K562 (cell line): ENCODE data around the gene PLEKHA6. TPM values are rescaled to one million over a fixed set of nuclear protein-coding genes. Genes with fewer than 3 reads are reported as not detected.

Experiments used
- ATAC-seq: fragments of 200-7000 bp; cut with Tn5 transposase; 3 replicates; pipeline ENCODE4 v1.9.1; 2020; ENCODE audit warnings: moderate library complexity
- BruUV-seq: library from RNA; stranded (reverse); fragments of 400-500 nt; replicated peaks from 2 replicates; lab custom pipeline; 2021; lab: Mats Ljungman, UMichigan
- CTCF ChIA-PET: fragments of 300-600 bp; formaldehyde crosslinking; extraction: SDS; loops from one replicate; lab custom pipeline; 2021; ENCODE audit warnings: low intra/inter-chr PET ratio; lab: Yijun Ruan, JAX
- POLR2A ChIA-PET: fragments of 300-600, 350-650 bp; sonication (Branson Sonifier 250); formaldehyde crosslinking; extraction: SDS; loops from one replicate; lab custom pipeline; 2021; ENCODE audit warnings: antibody characterized with exemption, inconsistent platforms; lab: Yijun Ruan, JAX
- DNase-seq, 4 experiments: peaks; one replicate each; pipeline versions ENCODE4 v3.0.0 to v3.0.0-alpha.2; 2011 to 2018; ENCODE audit warnings: low spot score in 3 of 4, mixed read lengths in 3 of 4; ENCODE audit errors: extremely low read depth in 1 of 4
- FAIRE-seq: peaks from 2 replicates; lab custom pipeline; 2011; peaks lifted over from hg19 to GRCh38; lab: Jason Lieb, UNC
- H2AFZ ChIP-seq: 2 replicates; pipeline ENCODE4 v1.6.0; 2011; ENCODE audit warnings: low read depth, low read length, control low read depth, inconsistent platforms
- H3K27ac ChIP-seq: fragments of 200-600 bp; 3 replicates; pipeline ENCODE4 v1.8.0; 2011; ENCODE audit warnings: low read depth, mild to moderate bottlenecking, control low read depth, inconsistent platforms, low read length, moderate library complexity, mixed read lengths; ENCODE audit errors: extremely low read depth
- H3K27me3 ChIP-seq, 2 experiments: fragments of 300-600 bp in 1 of 2; 2 replicates in 1 of 2; 3 replicates in 1 of 2; pipeline versions ENCODE4 v1.6.0 to v1.8.0; 2011; ENCODE audit warnings: inconsistent platforms in 2 of 2, low read length in 2 of 2, mild to moderate bottlenecking in 1 of 2, mixed read lengths in 1 of 2, moderate library complexity in 1 of 2; ENCODE audit not compliant: control insufficient read depth in 2 of 2, insufficient read depth in 2 of 2
- H3K36me3 ChIP-seq: fragments of 300-600 bp; 3 replicates; pipeline ENCODE4 v1.8.0; 2011; ENCODE audit warnings: mild to moderate bottlenecking, low read length, inconsistent platforms; ENCODE audit not compliant: control insufficient read depth, insufficient read depth
- H3K4me1 ChIP-seq, 2 experiments: fragments of 200-600 bp in 1 of 2; replicated peaks in 1 of 2; 2 replicates in 1 of 2; 3 replicates in 1 of 2; pipeline versions ENCODE4 v1.5.1 to v1.8.0; 2011; ENCODE audit warnings: inconsistent platforms in 2 of 2, low read length in 2 of 2, mild to moderate bottlenecking in 1 of 2, mixed read lengths in 1 of 2, moderate library complexity in 1 of 2; ENCODE audit not compliant: control insufficient read depth in 2 of 2, insufficient read depth in 2 of 2
- H3K4me2 ChIP-seq: 2 replicates; pipeline ENCODE4 v1.6.1; 2011; ENCODE audit warnings: low read length, control low read depth, inconsistent platforms, mixed read lengths; ENCODE audit not compliant: insufficient read depth
- H3K4me3 ChIP-seq: fragments of 200-600 bp; sonication (generic), shearing (Covaris generic); 2 replicates; pipeline ENCODE4 v1.5.1; 2016; ENCODE audit warnings: control low read depth, inconsistent platforms
- H3K79me2 ChIP-seq: fragments of 200-600 bp; 3 replicates; pipeline ENCODE4 v1.8.0; 2011; ENCODE audit warnings: low read length, inconsistent platforms; ENCODE audit not compliant: control insufficient read depth, insufficient read depth
- H3K9ac ChIP-seq, 2 experiments: 2 replicates each; pipeline versions ENCODE4 v1.6.0 to v1.6.1; 2011; ENCODE audit warnings: low read depth in 2 of 2, low read length in 2 of 2, control low read depth in 1 of 2, inconsistent platforms in 1 of 2, mild to moderate bottlenecking in 1 of 2, mixed read lengths in 1 of 2; ENCODE audit not compliant: insufficient read depth in 1 of 2
- H3K9me1 ChIP-seq: one replicate; pipeline ENCODE4 v1.6.0; 2011; ENCODE audit warnings: inconsistent platforms, mild to moderate bottlenecking, low read length, moderate library complexity; ENCODE audit not compliant: control insufficient read depth, insufficient read depth
- H3K9me3 ChIP-seq: replicated peaks from 2 replicates; pipeline ENCODE4 v1.5.1; 2011; ENCODE audit warnings: low read depth, low read length, inconsistent platforms; ENCODE audit not compliant: control insufficient read depth, insufficient read depth
- H4K20me1 ChIP-seq: replicated peaks from 2 replicates; pipeline ENCODE4 v1.6.1; 2011; ENCODE audit warnings: low read length, inconsistent platforms, mixed read lengths; ENCODE audit not compliant: control insufficient read depth, insufficient read depth
- CUX1 ChIP-seq: fragments of 200-800 bp; sonication (Bioruptor generic); IDR thresholded peaks from 2 replicates; pipeline ENCODE4 v1.6.1; 2016; ENCODE audit warnings: missing genetic modification characterization, missing compliant biosample characterization
- CXXC5 ChIP-seq: fragments of 250-450 bp; sonication (Bioruptor Pico); IDR thresholded peaks from 2 replicates; pipeline ENCODE4 v1.8.0; 2022; ENCODE audit warnings: inconsistent platforms, mild to moderate bottlenecking, moderate library complexity
- FOXM1 ChIP-seq, 2 experiments: fragments of 450-650 bp in 1 of 2; sonication (generic) in 1 of 2; formaldehyde crosslinking in 1 of 2; IDR thresholded peaks; 2 replicates each; pipeline versions ENCODE4 v1.6.1 to v1.9.0; 2017 to 2022; ENCODE audit warnings: low read depth in 2 of 2, mild to moderate bottlenecking in 2 of 2, missing genetic modification reagents in 1 of 2, moderate library complexity in 1 of 2
- JUND ChIP-seq, 2 experiments: IDR thresholded peaks; 2 replicates in 1 of 2; 3 replicates in 1 of 2; pipeline ENCODE4 v1.6.1; 2011; ENCODE audit warnings: borderline replicate concordance in 2 of 2, low read depth in 2 of 2, low read length in 2 of 2, improper control_type of control experiment in 1 of 2, missing biosample characterization in 1 of 2, missing genetic modification characterization in 1 of 2, missing genetic modification reagents in 1 of 2
- MLX ChIP-seq, 2 experiments: fragments of 450-650 bp in 1 of 2; sonication (generic) in 1 of 2; formaldehyde crosslinking; conservative IDR thresholded peaks; 2 replicates each; pipeline versions ENCODE4 v1.4.0 to v1.8.1; 2020 to 2022; ENCODE audit warnings: mild to moderate bottlenecking in 1 of 2, missing genetic modification reagents in 1 of 2
- NFE2L1 ChIP-seq: fragments of 450-650 bp; IDR thresholded peaks from 2 replicates; pipeline ENCODE4 v1.6.1; 2016; ENCODE audit warnings: missing genetic modification characterization, low read depth, mild to moderate bottlenecking, missing compliant biosample characterization, moderate library complexity, borderline replicate concordance
- STAG1 ChIP-seq: sonication (generic); formaldehyde crosslinking; IDR thresholded peaks from 2 replicates; pipeline ENCODE4 v1.5.0; 2020; ENCODE audit warnings: missing genetic modification reagents, borderline replicate concordance
- ZNF197 ChIP-seq: fragments of 200-800 bp; sonication (Bioruptor generic); IDR thresholded peaks from 2 replicates; pipeline ENCODE4 v1.6.1; 2016; ENCODE audit warnings: low read depth, missing genetic modification characterization, missing compliant biosample characterization
- ZNF280A ChIP-seq: fragments of 450-650 bp; IDR thresholded peaks from 2 replicates; pipeline ENCODE4 v1.6.1; 2018; ENCODE audit warnings: mild to moderate bottlenecking, low read depth; ENCODE audit not compliant: partially characterized antibody
- WGBS: fragments of 100-300 bp; shearing (Covaris generic); methylation state at CpG from one replicate; pipeline ENCODE4 v1.1.6; 2016; ENCODE audit warnings: low coverage, mixed read lengths; ENCODE audit not compliant: insufficient coverage; ENCODE audit errors: missing lambda C conversion rate; 5-methylcytosine and 5-hydroxymethylcytosine counted together
- in situ Hi-C: fragments of 300-500 bp; cut with MboI; formaldehyde crosslinking; loops from 4 replicates; pipeline ENCODE4 v1.15.0; 2018; ENCODE audit warnings: inconsistent platforms, mixed read lengths
- intact Hi-C: fragments of 100-400 bp; cut with micrococcal nuclease; formaldehyde crosslinking; loops from 2 replicates; pipeline ENCODE4 v1.14.2; 2022
- polyA plus RNA-seq, 8 experiments: library from polyadenylated mRNA; depleted of rRNA in 4 of 8; stranded (reverse) in 5 of 8; unstranded in 3 of 8; fragments of >200 nt; fragmentation: Nextera tagmentation in 2 of 8; fragmentation: Illumina TruSeq in 1 of 8; extraction: Ambion mirVana in 2 of 8; extraction: Trizol in 1 of 8; gene quantifications; 2 replicates each; pipeline versions ENCODE4 v1.2.1 to v1.2.3, GENCODE V29; 2011 to 2014; ENCODE audit warnings: inconsistent platforms in 1 of 8, missing spikeins in 1 of 8
- total RNA-seq, 7 experiments: library from RNA; depleted of rRNA in 6 of 7; stranded (reverse); fragments of >200 nt in 6 of 7; fragmentation: Illumina TruSeq in 2 of 7; extraction: Trizol in 2 of 7; gene quantifications; 2 replicates each; pipeline versions ENCODE4 v1.2.1 to v1.2.3, GENCODE V29; 2011 to 2021; ENCODE audit warnings: low replicate concordance in 1 of 7

The PLEKHA6 gene
- total and polyA plus RNA-seq, 9 of the 15 experiments (the other 6 are each of a cell fraction or from before 2014, with no cell fraction given), result under 0.01 to 0.33 (median 0.01) TPM; not detected in 4

DNA sequence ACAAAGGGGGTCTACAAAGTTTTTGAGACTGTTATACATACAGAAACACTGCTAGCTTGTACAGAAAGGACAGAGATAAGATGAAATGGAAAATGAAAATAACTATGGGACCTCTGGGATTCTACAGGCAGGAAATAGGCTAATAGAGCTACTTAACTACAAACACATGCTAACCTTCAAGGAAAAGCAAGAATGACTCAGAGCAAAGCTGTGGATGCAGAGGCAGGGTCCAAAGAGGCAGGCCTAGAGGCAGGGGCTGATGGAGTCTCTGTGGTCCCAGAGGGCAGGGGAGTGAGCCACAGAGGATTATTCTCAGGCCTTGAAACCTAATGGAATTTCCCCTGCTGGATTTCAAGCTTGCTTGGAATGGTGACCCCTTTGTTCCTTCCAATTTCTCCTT is 127.2 kb downstream of the PLEKHA6 start (continued):
- no peak for TF ChIP-seq ZNF280A
- no peak for TF ChIP-seq CXXC5 (CRISPR knock-in tag)
- no peak for TF ChIP-seq NFE2L1 (tag)
- no peak for TF ChIP-seq FOXM1 (IDR thresholded peaks at IDR 0.05; ENCODE audit: low read depth)
- no peak for TF ChIP-seq FOXM1 (CRISPR knock-in tag; IDR thresholded peaks at IDR 0.05; ENCODE audit: low read depth)

DNA sequence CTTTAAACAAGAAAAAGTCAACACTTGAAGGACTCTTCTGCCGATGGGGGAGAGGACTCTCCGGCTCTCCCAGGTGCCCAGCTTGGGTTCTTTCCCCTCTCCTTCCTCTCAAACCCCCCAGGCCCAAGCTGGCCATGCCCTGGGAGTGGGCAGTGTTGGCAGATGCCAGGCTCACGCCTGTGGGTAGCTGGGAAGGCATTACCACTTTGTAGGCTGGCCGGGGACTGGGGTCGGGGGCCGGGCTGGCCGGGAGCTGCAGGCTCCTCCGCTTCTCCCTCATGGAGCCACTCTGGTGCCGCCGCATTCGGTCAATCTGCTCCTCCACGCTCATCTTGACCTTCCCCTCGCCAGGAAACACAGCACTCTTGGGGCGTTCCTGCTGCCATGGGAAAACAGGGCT is 129.5 kb downstream of the PLEKHA6 start:
- FAIRE-seq (no peak), DNase-seq (no peak), ATAC-seq (no peak)
- no peaks in the 10 kb centered on the region for H3K36me3 ChIP-seq
- WGBS, result 2% methylated on average over 14 of the region's 14 CpGs
- in situ Hi-C loops, result no loop called here
- peaks cover 15 to 19% of the 10 kb centered on the region in 2 experiments for H3K27me3 ChIP-seq
- H3K4me2 ChIP-seq, result no peak overlapping the region
- CTCF ChIA-PET, result no interaction called here
- H3K79me2 ChIP-seq, result no peaks in the 10 kb centered on the region
- no peaks in the 10 kb centered on the region for H3K9me1 ChIP-seq
- H4K20me1 ChIP-seq, result no peaks in the 10 kb centered on the region; the same call in 1 of the 2 replicates
- intact Hi-C loops, result no loop called here
- H3K4me1 ChIP-seq, result peaks cover 13 to 17% of the 10 kb centered on the region in 2 experiments; a peak in 4 of 5 replicates
- TF ChIP-seq JUND (IDR thresholded peaks at IDR 0.05; ENCODE audit: borderline replicate concordance, low read depth, low read length) (no peak), JUND (tag; IDR thresholded peaks at IDR 0.05; ENCODE audit: borderline replicate concordance, low read depth, low read length) (no peak), STAG1 (CRISPR knock-in tag) (no peak), CUX1 (CRISPR knock-in tag) (no peak), ZNF197 (CRISPR knock-in tag) (no peak), MLX (CRISPR knock-in tag; conservative IDR thresholded peaks at IDR 0.05) (no peak)
- no peak overlapping the region for H3K27ac ChIP-seq
- H3K4me3 ChIP-seq, result no peak overlapping the region
- BruUV-seq, result no TSS peak
- POLR2A ChIA-PET, result interaction anchor here (1.1 kb wide), 1 partner anchor 16 kb away, joined by 3 read pairs; the partner anchor contains the start of gene GOLT1A
- H3K9me3 ChIP-seq, result no peaks in the 10 kb centered on the region
- H2AFZ ChIP-seq, result no peak overlapping the region
- no peak overlapping the region for H3K9ac ChIP-seq
